Measurements from ENCODE around the gene CKLF. TPM values are rescaled to one million over a fixed set of nuclear protein-coding genes. Genes with fewer than 3 reads are reported as not detected.

Gene CKLF
- total and polyA plus RNA-seq, 2 donors (not counting 1 experiment from before 2014, with no cell fraction given) = 30.4 to 53.6 TPM

- Mint-ChIP-seq H3K9me3 (ENCODE audit: insufficient read depth) (no peaks in the 10 kb centered on the region), H3K27ac (no peak overlapping the region), H3K4me3 (no peak overlapping the region), H3K4me1 (peaks cover 29% of the 10 kb centered on the region), H3K27me3 (peaks cover 4% of the 10 kb centered on the region)
- Histone ChIP-seq H3K4me2 (replicated peaks; ENCODE audit: low read depth, low read length, poor library complexity, severe bottlenecking) (no peak overlapping the region), H4K20me1 (ENCODE audit: control insufficient read depth, insufficient read depth, low read length, poor library complexity, severe bottlenecking) (no peaks in the 10 kb centered on the region), H3K79me2 (ENCODE audit: control insufficient read depth, insufficient read depth, low read length) (no peaks in the 10 kb centered on the region), H3K27me3 (replicated peaks in 1 of 4; ENCODE audit: control extremely low read depth in 1 of 4, control insufficient read depth in 3 of 4, insufficient read depth in 4 of 4, low read length in 3 of 4) (peaks cover 0 to 14% (median 3%) of the 10 kb centered on the region in 4 experiments), H3K4me3 (ENCODE audit: control extremely low read depth in 1 of 5, extremely low read depth in 1 of 5, insufficient read depth in 1 of 5, low read depth in 2 of 5, low read length in 4 of 5) (no peak overlapping the region), H2AFZ (ENCODE audit: insufficient read depth, low read depth, low read length, poor library complexity, severe bottlenecking) (no peak overlapping the region), H3K4me1 (ENCODE audit: control insufficient read depth in 2 of 2, insufficient read depth in 2 of 2, low read length in 2 of 2) (peaks cover 26 to 36% of the 10 kb centered on the region in 2 donors), H3K36me3 (replicated peaks in 1 of 2; ENCODE audit: control extremely low read depth in 1 of 2, control insufficient read depth in 1 of 2, extremely low read depth in 1 of 2, insufficient read depth in 2 of 2, low read length in 1 of 2) (no peaks in the 10 kb centered on the region), H3K9ac (ENCODE audit: low read length) (no peak overlapping the region), H3K27ac (ENCODE audit: low read length in 2 of 2) (no peak overlapping the region), H3K9me3 (ENCODE audit: control extremely low read depth in 1 of 3, control insufficient read depth in 2 of 3, insufficient read depth in 1 of 3, low read length in 2 of 3) (peaks cover 0 to 11% (median 6%) of the 10 kb centered on the region in 3 donors)
- ChIA-PET CTCF (interaction anchor here (0.9 to 6.3 kb wide), 10 partner anchors 9 to 185 kb away, joined by 4 to 91 read pairs (median 18); partner anchors contain the start of gene CKLF), POLR2A (interaction anchor here (0.6 kb wide), 1 partner anchor 628 kb away, joined by 3 read pairs; no protein-coding TSS in a partner anchor)
- ATAC-seq (ENCODE audit: low read depth) (no peak), DNase-seq (no peak)
- TF ChIP-seq EZH2 (IDR thresholded peaks at IDR 0.05; ENCODE audit: borderline replicate concordance, insufficient read depth, low read depth, low read length, poor library complexity, severe bottlenecking) = no peak
- no peak for TF ChIP-seq CTCF (IDR thresholded peaks at IDR 0.05)
- intact Hi-C loops (cut with micrococcal nuclease) = no loop called here
- 100% methylated on average over 3 of the region's 4 CpGs for WGBS (ENCODE audit: insufficient coverage)
These were observed 38.6 kb downstream of the CKLF start for GRCh38 chr16:66591018-66591417.

GRCh38 chr16:66592241-66592640 is 39.9 kb downstream of the CKLF start:
- no peaks in the 10 kb centered on the region for H4K20me1 ChIP-seq (ENCODE audit: control insufficient read depth, insufficient read depth, low read length, poor library complexity, severe bottlenecking)
- H3K9me3 Mint-ChIP-seq (ENCODE audit: insufficient read depth) = no peaks in the 10 kb centered on the region
- peaks cover 0 to 12% (median 2%) of the 10 kb centered on the region in 4 experiments for H3K27me3 ChIP-seq (replicated peaks in 1 of 4; ENCODE audit: control extremely low read depth in 1 of 4, control insufficient read depth in 3 of 4, insufficient read depth in 4 of 4, low read length in 3 of 4)
- H3K4me3 Mint-ChIP-seq = no peak overlapping the region
- ChIA-PET CTCF (interaction anchor here (1.6 to 2.7 kb wide), 2 partner anchors 16 to 187 kb away, joined by 5 read pairs; no protein-coding TSS in a partner anchor), POLR2A (no interaction called here)
- no CpG with 5 or more reads among the region's 3 CpGs for WGBS (ENCODE audit: insufficient coverage)
- no peak overlapping the region for H3K9ac ChIP-seq (ENCODE audit: low read length)
- ATAC-seq (ENCODE audit: low read depth) = no peak
- TF ChIP-seq EZH2 (IDR thresholded peaks at IDR 0.05; ENCODE audit: borderline replicate concordance, insufficient read depth, low read depth, low read length, poor library complexity, severe bottlenecking) (no peak), CTCF (IDR thresholded peaks at IDR 0.05) (no peak)
- H2AFZ ChIP-seq (ENCODE audit: insufficient read depth, low read depth, low read length, poor library complexity, severe bottlenecking) = no peak overlapping the region
- H3K4me2 ChIP-seq (replicated peaks; ENCODE audit: low read depth, low read length, poor library complexity, severe bottlenecking) = no peak overlapping the region
- H3K27ac ChIP-seq (ENCODE audit: low read length in 2 of 2) = no peak overlapping the region
- H3K79me2 ChIP-seq (ENCODE audit: control insufficient read depth, insufficient read depth, low read length) = no peaks in the 10 kb centered on the region
- no peak for DNase-seq
- intact Hi-C loops (cut with micrococcal nuclease) = no loop called here
- H3K27me3 Mint-ChIP-seq = peaks cover 5% of the 10 kb centered on the region
- H3K4me3 ChIP-seq (ENCODE audit: control extremely low read depth in 1 of 5, extremely low read depth in 1 of 5, insufficient read depth in 1 of 5, low read depth in 2 of 5, low read length in 4 of 5) = no peak overlapping the region
- H3K27ac Mint-ChIP-seq = no peak overlapping the region
- H3K36me3 ChIP-seq (replicated peaks in 1 of 2; ENCODE audit: control extremely low read depth in 1 of 2, control insufficient read depth in 1 of 2, extremely low read depth in 1 of 2, insufficient read depth in 2 of 2, low read length in 1 of 2) = no peaks in the 10 kb centered on the region
- H3K4me1 Mint-ChIP-seq = peaks cover 28% of the 10 kb centered on the region
- H3K4me1 ChIP-seq (ENCODE audit: control insufficient read depth in 2 of 2, insufficient read depth in 2 of 2, low read length in 2 of 2) = peaks cover 24 to 32% of the 10 kb centered on the region in 2 donors
- peaks cover 0 to 11% (median 6%) of the 10 kb centered on the region in 3 donors for H3K9me3 ChIP-seq (ENCODE audit: control extremely low read depth in 1 of 3, control insufficient read depth in 2 of 3, insufficient read depth in 1 of 3, low read length in 2 of 3)
